ENCODE results near the gene ZNF132.
"Not testable (repeated sequence)": the region's sequence is repeated elsewhere in the genome, so short reads cannot be mapped to it uniquely, and the experiment has no call there.

The ZNF132 gene

DNA sequence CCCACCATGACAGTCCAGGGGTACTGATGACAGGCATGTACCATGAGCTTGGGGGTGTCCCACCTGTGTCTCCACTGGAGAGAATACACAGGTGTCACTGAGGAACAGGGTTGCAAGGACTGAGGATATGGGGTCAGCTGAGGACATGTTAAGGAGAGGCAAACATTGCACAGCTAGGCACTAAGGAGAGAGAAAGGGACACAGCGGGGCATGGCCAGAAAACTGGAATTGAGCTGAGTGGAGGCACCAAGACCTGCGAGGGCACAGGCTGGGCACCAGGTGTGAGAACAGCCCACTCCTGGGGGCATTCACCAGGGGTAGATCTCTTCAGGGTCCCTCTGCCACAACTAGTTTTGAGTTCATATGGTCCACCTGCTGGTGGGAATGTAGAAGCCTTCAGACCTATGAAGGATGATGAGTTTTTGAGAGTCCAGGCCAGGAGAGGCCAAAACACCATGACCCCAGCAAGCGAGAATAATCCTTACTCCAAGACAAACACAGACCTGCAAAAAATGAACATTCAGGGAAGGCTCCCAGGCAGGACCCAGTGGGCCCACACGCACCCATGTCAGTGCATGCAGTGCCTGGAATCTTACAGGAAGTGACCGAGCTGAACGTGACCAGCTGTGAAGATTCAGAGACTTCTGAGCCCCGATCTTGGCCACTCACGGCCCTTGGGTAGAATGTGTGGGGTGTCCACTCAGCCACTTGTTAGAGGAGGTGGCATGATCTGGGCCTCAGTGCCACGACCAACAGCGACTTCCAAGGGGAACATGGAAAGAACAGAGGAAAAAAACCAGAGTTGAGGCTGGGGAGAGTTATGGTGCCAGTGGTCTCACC, 32.9 kb downstream of the ZNF132 start:
- no peak for DNase-seq (ENCODE audit: low spot score)

DNA sequence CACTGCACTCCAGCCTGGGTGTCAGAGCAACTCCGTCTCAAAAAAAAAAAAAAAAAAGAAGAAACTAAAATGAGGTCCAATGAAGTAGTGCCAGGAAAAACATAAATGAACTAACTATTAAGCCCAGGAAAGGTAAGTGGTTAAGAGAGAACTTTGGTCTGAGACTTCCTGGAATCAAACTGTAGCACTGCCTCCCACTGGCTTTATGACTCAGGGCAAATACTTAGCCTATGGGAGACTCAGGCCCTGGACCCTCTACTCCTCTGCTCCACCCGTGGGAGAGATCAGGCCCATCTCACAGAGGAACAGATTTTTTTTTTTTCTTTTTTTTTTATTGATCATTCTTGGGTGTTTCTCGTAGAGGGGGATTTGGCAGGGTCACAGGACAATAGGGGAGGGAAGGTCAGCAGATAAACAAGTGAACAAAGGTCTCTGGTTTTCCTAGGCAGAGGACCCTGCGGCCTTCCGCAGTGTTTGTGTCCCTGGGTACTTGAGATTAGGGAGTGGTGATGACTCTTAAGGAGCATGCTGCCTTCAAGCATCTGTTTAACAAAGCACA, 36.0 kb downstream of the ZNF132 start:
- DNase-seq (ENCODE audit: low spot score): not testable (repeated sequence)

DNA sequence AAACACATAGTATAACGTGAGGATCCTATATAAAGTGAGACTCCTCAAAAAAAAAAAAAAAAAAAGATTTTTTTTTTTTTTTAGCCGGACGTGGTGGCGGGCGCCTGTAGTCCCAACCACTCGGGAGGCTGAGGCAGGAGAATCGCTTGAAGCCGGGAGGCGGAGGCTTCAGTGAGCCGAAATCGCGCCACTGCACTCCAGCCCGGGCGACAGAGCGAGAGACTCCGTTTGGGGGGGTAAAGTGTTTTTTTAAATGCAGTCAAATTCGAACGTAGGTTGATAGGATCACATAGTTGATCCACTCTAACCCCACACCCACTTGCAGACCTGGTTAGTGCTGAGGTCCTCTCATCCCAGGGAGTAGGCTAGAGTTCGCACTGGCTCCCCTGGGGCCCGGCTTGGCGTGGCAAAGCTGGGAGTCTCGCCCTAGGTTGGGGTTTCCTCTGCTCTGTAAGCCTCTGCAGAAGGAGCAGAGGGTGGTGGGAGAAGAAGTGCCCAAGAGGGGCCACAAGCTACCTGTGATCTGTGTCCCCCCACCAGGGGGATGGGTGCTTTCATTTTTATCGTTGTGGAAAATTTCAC, 38.0 kb downstream of the ZNF132 start:
- DNase-seq (ENCODE audit: low spot score): no peak

DNA sequence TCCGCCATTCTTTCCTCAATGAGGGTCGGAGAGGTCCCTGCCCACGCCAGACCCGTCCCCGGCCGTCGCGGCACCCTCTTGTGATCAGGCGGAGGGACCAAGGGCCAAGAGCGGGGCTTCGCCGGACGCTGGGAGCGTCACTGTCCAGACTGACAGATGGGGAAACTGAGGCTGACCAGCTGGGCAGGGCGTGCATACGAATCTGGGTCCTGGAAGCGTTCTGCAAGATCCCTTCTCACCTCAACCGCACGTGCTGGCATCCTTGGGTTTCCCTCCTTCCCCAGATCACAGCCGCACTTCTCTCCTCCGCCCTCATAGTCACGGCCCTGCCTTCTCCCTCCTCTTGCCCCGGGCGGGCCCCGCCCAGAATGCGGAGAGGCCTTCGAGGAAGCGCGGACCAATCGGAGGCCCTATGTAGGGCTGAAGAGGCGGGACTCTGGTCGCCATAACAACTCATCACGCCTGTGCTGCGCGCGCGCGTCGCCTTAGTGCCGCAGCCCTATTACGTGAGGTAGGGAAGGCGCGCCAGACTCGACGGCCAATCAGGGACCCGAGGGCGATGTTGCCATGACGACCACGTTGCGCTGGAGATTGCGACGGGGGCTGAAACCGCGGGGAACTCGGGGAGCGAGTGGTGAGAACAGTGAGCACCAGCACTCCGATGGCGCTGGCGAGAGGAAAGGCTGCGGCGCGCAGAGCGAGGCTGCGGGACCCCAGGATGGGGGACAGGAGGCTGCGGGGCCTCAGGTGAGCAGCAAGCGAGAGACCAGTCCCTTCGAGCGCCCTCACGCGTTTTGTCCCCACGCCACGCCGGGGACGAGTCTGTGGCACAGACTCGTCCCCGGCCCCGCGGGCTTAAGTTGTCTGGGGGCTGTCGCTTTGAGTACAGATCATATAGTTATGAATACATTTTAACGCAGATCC, 38.8 kb downstream of the ZNF132 start:
- peak; percentile 99 for DNase-seq (ENCODE audit: low spot score)

DNA sequence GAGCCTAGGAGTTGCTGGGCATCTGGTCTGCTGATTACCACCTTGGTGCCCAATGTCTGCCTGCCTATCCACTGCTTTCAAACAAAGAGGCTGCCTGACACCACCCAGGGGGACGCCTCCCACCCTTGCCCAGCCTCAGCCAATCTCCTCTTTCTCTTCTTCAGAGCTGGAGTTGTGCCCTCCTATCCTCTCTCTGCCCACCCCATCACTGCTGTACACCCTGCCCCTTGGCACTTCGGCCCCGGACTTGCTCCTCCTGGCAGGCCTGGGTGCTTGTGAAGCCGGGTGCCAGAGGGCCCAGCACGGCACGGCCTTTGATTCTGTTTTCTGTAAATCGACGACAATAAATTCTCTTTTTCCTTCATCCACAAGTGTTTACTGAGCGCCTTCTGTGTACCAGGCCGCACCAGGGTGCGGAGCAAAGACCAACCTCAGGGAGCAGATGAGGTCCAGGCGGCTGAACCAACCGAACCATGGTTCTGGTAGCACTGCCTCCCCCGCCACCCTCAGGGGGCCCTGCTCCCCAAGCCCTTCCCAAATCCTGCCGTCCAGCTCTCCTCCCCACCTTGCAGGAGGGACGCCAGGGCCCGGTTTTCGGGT, 39.5 kb downstream of the ZNF132 start:
- no peak for DNase-seq (ENCODE audit: low spot score)

DNA sequence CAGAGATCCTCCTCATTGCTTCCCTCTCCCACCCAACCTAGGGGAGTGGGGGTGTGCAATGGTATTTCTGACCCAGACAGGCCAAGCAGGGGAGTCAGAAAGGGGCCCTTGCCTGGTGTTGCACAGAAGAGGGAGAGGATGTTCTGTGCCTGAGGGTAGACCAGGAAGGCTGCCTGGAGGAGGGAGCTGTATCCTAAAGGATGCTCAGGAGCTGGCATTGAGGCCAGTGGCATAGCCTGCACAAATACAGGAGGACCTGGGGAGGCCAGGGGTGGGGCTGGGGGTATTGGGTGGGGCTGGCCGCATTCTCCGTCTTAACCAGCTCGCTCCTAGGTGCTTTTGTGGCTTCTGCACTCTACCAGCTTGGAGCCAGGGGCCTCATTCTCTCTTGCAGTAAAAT, 40.0 kb downstream of the ZNF132 start:
- DNase-seq (ENCODE audit: low spot score): no peak

DNA sequence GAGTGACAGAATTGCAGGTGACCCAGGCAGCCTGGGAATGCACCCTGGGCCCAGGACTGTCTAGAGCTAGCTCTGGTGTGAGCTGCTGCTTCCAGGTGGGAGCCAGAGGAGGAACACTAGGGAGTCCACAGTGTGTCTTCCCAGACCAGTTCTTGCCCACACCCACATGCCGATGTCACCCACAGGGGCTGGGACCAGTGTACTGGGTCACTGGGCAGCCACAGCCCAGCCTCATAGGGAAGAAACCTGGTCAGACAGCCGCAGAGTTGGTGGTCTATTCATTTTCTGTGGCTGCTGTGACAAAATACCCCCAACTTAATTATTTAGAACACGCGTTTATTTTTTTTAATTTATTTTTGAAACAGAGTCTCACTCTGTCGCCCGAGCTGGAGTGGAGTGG, 41.4 kb downstream of the ZNF132 start:
- no peak for DNase-seq (ENCODE audit: low spot score)

DNA sequence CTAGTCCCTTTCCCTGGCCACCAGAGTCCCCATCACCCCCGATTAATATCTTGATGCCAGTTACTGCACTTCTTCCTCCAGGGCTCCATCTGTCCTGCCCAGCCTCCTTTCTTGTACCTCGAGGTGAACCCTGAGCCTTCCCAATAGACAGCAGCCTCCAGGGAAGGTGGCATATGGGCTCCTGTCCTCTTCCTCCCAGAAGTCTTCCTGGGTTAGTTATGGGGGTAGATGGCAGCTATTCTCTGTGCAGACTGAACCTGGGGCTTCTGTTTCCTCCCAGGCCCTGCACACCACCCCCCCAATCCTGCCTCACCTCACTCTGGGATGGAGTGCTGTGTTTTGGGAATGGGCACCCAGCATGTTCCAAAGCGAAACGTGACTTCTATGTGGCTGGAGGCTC, 41.9 kb downstream of the ZNF132 start:
- DNase-seq (ENCODE audit: low spot score): no peak

DNA sequence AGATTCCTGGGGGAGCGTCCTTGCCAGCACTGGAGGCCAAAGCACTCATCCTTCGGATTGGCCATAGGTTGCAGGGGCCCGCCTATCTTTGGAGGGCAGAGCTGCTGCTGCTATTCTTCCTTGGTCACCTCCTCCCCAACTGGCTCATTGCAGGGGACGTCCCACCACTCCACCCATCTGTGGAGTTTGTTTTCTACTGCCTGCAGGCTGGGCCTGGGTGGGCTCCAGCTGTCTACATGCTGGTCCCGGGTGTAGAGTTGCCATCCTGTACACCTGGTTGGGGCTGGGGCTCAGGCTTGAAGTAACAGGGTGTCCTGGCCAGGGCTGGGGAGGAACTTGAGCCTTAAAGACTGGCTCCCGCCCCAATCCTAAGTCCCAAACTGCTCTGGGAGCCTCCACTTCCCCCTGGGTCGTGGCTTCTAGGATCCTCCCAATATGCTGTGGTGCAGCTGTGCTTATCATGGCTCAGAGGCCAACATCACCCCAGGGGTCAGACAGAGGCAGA, 42.4 kb downstream of the ZNF132 start:
- no peak for DNase-seq (ENCODE audit: low spot score)

DNA sequence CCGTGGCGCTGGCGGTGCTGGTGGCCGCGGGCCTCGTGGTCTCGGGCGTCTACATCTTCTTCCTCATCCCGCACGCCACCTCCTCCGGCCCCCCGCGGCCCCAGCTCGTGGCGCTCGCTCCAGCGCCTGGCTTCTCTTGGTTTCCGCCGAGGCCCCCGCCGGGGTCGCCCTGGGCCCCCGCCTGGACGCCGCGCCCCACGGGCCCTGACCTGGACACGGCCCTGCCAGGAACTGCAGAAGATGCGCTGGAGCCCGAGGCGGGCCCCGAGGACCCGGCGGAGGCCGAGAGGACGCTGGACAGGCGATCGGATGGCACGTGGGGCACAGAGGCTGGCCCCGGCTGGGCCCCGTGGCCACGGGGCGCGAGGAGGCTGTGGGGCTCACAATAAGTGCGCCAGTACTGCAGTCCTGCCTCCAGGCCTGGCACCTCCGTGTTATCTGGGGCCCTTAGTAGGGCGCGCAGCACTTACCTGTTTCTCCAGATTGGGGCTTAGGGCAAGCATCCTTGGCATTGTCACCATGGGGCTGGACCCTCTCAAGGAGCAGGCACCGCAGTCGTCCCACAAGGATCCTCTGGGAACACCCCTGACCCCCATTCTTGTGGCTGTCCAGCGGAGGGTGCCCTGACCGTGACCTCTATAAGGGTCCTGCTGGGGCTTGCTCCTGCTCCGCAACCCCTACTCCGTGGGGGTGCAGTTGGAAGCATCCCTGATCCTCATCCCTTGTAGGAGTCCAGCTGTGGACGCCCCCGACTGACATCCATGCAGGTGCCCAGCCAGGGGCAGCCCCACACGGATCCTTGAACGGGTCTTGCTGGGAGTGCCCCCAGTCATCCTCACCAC, 43.0 kb downstream of the ZNF132 start:
- no peak for DNase-seq (ENCODE audit: low spot score)

DNA sequence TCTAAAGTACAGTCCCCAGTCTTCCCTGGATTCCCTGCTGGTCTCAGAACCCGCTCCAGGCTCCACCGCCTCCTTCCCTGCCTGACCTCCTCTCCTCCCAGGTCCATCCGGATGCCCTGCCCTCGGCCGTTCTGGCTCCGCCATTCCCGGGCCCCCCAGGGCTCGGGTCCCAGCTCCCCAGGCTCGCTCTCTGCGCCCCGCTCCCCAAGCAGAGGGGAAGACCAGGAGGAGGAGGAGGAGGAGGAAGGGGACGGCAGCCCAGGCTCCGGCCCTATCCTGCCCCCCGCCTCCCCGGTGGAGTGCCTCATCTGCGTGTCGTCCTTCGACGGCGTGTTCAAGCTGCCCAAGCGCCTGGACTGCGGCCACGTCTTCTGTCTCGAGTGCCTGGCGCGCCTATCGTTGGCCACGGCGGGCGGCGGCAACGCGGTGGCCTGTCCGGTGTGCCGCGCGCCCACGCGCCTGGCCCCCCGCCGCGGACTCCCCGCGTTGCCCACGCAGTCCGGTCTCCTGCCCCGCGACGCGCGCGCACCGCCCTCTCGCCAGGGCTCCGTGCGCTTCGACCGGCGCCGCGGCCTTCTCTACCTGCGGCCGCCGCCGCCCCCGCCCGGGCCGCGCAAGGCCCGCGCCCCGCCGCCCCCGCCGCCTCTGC, 43.9 kb downstream of the ZNF132 start:
- DNase-seq (ENCODE audit: low spot score): no peak

DNA sequence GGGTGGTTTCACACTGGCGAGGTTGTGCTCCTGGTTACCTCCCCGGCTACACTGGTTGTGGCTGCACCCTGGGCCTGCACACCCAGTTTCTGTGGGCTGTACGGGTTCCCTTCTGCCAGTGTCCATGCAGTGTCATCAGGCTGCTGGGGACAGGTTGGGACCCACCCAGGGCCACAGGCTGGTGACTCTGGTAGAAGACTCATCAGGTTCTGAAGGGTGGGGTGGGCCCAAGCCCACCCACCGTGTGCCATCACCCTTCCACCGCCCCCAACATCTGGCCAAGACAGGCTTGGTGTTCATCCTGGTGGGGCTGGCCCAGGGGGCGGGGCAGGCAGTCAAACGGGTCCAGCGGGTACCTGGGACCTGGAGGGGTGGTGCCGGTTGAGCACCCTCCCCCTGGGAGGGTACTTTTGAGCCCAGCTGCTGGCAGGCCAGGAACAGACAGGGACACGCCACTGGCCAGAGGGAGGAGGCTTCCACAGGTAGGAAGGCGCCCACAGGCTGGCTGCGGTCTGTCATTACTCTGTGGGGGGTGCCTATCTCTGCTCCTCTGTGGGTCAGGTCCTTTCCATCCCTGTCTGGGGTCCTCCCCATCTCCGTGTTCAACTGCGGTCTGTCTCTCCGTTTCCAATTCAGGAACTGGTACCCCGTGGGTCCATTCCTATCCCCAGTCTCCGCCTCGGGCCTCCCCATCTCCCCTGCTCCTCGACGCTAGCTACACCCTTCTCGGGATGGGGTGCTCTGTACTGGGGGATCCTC, 44.6 kb downstream of the ZNF132 start, which contains the start of gene RNF225:
TSS of gene RNF225 (plus strand) at position 437 of the 759 bp plus-strand sequence. CDS start 434 bp downstream, outside the sequence.
- peak; percentile 43 for DNase-seq (ENCODE audit: low spot score)

DNA sequence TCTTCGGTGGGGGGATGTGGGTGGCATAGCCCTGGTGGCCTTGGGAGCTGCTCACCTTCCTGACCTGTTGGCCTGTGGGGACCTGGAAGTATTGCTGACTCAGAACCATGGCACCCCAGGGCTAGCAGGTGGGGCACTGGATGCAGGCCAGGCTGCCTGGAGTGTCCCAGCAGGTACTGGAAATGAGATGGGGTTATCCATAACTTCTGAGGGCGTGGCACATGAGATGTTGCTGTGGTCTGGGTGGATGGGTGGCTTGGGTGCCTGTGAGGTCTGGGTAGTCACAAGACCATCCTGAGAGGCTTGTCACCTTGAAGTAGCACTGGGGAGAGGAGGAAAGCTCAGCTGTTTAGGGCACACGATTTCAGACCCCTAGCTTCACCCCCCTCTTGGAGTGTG, 45.1 kb downstream of the ZNF132 start:
- peak; percentile 52 for DNase-seq (ENCODE audit: low spot score)

DNA sequence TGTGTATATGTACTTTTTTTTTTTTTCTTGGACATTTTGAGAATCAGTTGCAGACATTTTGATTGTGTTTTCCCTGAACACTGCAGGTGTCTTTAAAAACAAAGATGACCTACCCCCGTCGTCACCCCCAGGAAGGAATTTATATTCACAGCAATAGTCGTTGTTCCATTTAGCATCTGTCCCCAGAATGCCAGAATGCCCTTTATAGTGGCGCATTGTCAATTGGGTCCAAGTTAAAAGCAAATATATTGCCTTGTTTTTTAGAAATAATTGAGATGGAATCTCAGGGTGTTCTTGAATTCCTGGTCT, 46.3 kb downstream of the ZNF132 start:
- DNase-seq (ENCODE audit: low spot score): no peak

DNA sequence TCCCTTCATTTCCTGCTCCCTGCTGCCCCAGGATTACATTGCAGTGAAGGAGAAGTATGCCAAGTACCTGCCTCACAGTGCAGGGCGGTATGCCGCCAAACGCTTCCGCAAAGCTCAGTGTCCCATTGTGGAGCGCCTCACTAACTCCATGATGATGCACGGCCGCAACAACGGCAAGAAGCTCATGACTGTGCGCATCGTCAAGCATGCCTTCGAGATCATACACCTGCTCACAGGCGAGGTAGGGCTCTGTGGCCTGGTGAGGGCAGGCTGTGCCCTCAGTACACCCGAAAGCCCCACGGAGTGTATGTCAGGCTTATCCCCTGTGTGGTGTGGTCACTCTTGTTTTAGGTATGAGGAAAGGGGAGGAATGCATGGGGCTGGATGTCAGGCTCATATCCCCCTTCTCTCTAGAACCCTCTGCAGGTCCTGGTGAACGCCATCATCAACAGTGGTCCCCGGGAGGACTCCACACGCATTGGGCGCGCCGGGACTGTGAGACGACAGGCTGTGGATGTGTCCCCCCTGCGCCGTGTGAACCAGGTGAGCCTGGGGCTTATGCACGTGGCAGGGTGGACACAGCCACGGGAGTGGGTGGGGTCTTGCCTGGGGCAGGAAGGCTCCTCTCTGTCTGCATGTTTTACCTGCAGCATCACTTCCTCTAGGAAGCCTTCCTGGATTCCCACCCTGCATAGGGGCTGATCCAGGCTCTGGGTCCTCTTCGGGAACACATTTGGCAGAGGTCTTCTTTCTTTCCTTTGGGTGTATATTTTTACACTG, 46.8 kb downstream of the ZNF132 start:
- no peak for DNase-seq (ENCODE audit: low spot score)

DNA sequence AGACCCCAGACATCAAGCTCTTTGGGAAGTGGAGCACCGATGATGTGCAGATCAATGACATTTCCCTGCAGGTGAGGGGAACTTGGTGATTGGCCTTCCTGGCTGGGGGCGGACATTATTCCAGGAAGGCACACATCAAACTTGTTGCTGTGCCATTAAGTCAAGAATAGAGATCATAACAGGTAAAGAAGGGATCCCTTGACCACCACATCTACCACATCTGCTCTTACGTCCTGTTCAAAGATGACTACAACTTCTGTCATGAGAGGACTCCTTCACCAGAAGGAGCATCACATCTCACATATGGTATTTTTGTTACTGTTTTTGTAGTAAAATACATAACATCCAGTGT, 51.8 kb downstream of the ZNF132 start:
- no peak for DNase-seq (ENCODE audit: low spot score)

DNA sequence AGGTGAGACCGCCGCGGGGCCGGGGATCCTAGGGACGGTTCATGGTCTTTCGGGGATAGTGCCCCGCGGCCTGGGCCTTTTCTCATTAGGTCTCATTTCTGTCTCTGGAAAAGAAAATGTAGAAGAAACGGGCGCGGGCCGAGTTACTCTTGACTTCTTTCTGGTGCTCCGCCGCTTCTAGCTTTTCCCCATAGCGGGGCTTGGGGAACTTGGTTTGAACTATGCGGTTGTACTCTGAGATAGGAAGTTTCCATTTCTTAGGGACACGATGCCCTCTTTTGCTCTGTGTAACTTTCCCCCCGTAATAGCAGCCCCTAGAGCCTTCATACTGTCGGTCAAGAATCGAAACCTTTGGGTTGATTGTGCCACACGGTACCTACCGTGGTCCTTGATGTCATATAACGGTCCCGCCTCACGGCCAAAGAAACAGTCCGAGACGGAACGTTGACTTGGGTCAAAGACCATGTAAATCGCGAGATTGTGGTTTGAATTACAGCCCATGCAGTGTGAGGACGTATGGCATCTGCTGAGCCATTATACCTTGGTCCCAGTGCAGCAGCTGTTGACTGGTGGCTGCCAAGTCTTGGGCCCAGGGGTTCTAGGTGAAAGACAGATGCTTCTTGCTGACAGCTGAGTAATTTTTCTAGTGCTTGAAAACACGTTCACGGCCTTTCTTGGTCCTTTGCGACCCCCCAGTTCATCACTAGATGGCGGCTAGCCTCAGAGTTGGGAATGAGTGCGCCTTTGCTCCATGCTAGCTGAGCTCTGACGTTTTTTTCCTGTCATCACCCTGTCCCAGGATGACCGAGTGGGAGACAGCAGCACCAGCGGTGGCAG, 52.4 kb downstream of the ZNF132 start:
- no peak for DNase-seq (ENCODE audit: low spot score)

Measured in LoVo (cell line).